ENCODE data around the gene ZCCHC7. TPM values are rescaled to one million over a fixed set of nuclear protein-coding genes. Genes with fewer than 3 reads are reported as not detected.

ZCCHC7 gene
- total RNA-seq, 2 experiments from 2014 or later, result 76.4 to 108 TPM

DNA sequence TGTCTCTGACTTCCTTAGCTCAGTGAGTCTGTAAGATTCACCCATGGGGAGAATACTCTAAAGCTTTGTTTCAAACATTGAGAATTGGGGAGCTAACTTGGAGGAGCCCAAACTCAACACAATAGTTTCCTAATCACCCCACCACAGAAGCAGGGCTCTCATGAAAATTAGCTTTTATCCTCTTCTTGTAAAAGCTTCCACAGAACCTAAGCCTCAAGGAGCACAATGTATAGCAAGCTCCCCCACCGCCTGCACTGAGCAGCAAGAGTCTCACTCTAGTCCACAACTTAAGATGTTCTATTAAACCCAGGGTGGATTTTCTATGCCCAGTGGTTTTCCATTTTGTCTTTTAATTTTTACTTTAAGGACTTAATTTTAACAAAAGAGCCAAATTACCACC, 253.2 kb downstream of the ZCCHC7 start:
- POLR2A ChIA-PET, result interaction anchor here (0.5 to 12.9 kb wide), 32 partner anchors 10 to 1731 kb away, joined by 3 to 298 read pairs (median 5); partner anchors contain the start of genes PAX5 and POLR1E
- Histone ChIP-seq H3K4me3 (ENCODE audit: low read depth, low read length, poor library complexity, severe bottlenecking) (no peak overlapping the region), H3K36me3 (ENCODE audit: insufficient read depth, low read length) (no peaks in the 10 kb centered on the region), H4K20me1 (ENCODE audit: insufficient read depth, low read length) (no peaks in the 10 kb centered on the region), H3K4me2 (ENCODE audit: low read length) (peak overlapping the region; percentile 80), H3K9me2 (ENCODE audit: insufficient read depth, low read length) (no peaks in the 10 kb centered on the region), H3K9me3 (ENCODE audit: low read length) (no peaks in the 10 kb centered on the region), H2AFZ (ENCODE audit: low read length) (peak overlapping the region; percentile 1; the same call in 1 of the 2 replicates), H3K79me2 (ENCODE audit: insufficient read depth, low read depth, low read length) (no peaks in the 10 kb centered on the region; the same call in 1 of the 2 replicates), H3K27ac (ENCODE audit: low read depth, low read length, poor library complexity, severe bottlenecking) (peak overlapping the region; percentile 99), H3K4me1 (ENCODE audit: insufficient read depth, low read length, poor library complexity, severe bottlenecking) (peaks cover 97% of the 10 kb centered on the region)
- CTCF ChIA-PET (ENCODE audit: unreplicated experiment), result interaction anchor here (0.6 to 3.3 kb wide), 7 partner anchors 15 to 501 kb away, joined by 3 to 21 read pairs (median 4); no protein-coding TSS in a partner anchor
- intact Hi-C loops (cut with micrococcal nuclease; ENCODE audit: unreplicated experiment), result loop anchor here (5.0 kb wide), 2 partner anchors 341 to 376 kb away; partner anchors contain the start of gene PAX5
- TF ChIP-seq, protein P1, sequence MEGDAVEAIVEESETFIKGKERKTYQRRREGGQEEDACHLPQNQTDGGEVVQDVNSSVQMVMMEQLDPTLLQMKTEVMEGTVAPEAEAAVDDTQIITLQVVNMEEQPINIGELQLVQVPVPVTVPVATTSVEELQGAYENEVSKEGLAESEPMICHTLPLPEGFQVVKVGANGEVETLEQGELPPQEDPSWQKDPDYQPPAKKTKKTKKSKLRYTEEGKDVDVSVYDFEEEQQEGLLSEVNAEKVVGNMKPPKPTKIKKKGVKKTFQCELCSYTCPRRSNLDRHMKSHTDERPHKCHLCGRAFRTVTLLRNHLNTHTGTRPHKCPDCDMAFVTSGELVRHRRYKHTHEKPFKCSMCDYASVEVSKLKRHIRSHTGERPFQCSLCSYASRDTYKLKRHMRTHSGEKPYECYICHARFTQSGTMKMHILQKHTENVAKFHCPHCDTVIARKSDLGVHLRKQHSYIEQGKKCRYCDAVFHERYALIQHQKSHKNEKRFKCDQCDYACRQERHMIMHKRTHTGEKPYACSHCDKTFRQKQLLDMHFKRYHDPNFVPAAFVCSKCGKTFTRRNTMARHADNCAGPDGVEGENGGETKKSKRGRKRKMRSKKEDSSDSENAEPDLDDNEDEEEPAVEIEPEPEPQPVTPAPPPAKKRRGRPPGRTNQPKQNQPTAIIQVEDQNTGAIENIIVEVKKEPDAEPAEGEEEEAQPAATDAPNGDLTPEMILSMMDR (conservative IDR thresholded peaks at IDR 0.05; ENCODE audit: low read length), result no peak
- no peak for TF ChIP-seq EZH2phosphoT487 (IDR thresholded peaks at IDR 0.05; ENCODE audit: borderline replicate concordance, low read depth, low read length)
- DNase-seq (ENCODE audit: low spot score), result no peak
- no TSS peak for BruUV-seq (replicated peaks)

DNA sequence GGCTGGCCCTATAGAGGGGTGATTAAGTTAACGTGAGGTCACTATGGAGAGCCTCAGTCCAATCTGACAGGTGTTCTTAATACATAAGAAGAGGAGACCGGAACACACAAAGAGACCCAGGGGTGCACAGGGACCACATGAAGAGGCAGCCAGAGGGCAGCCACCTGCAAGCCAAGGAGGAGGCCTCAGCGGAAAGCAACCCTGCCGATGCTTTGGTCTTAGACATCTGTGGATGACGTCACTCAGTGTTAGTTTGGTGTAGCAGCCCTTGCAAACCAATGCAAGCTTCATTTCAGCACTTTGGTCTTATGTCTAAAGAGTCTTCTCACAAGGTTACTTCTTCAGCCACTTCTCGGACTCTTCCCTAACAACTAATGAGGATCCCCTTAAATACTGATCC, 254.5 kb downstream of the ZCCHC7 start:
- Histone ChIP-seq H2AFZ (ENCODE audit: low read length) (no peak overlapping the region), H3K4me2 (ENCODE audit: low read length) (peak overlapping the region; percentile 78), H3K9me2 (ENCODE audit: insufficient read depth, low read length) (no peaks in the 10 kb centered on the region), H3K27ac (ENCODE audit: low read depth, low read length, poor library complexity, severe bottlenecking) (peak overlapping the region; percentile 99), H3K9me3 (ENCODE audit: low read length) (no peaks in the 10 kb centered on the region), H3K79me2 (ENCODE audit: insufficient read depth, low read depth, low read length) (no peaks in the 10 kb centered on the region), H3K36me3 (ENCODE audit: insufficient read depth, low read length) (no peaks in the 10 kb centered on the region), H3K4me3 (ENCODE audit: low read depth, low read length, poor library complexity, severe bottlenecking) (peak overlapping the region; percentile 43), H3K4me1 (ENCODE audit: insufficient read depth, low read length, poor library complexity, severe bottlenecking) (peaks cover 94% of the 10 kb centered on the region), H4K20me1 (ENCODE audit: insufficient read depth, low read length) (no peaks in the 10 kb centered on the region)
- TF ChIP-seq EZH2phosphoT487 (IDR thresholded peaks at IDR 0.05; ENCODE audit: borderline replicate concordance, low read depth, low read length), result no peak
- TF ChIP-seq, protein P1 (conservative IDR thresholded peaks at IDR 0.05; ENCODE audit: low read length), result peak; percentile 67
- ChIA-PET POLR2A (interaction anchor here (0.6 to 12.9 kb wide), 12 partner anchors 12 to 393 kb away, joined by 3 to 298 read pairs (median 13); no protein-coding TSS in a partner anchor), CTCF (ENCODE audit: unreplicated experiment) (interaction anchor here (1.0 to 1.3 kb wide), 2 partner anchors 12 to 17 kb away, joined by 3 read pairs; no protein-coding TSS in a partner anchor)
- intact Hi-C loops (cut with micrococcal nuclease; ENCODE audit: unreplicated experiment), result loop anchor here (1.0 to 5.0 kb wide), 3 partner anchors 11 to 378 kb away; partner anchors contain the start of gene PAX5
- peak; percentile 99 for DNase-seq (ENCODE audit: low spot score)
- no TSS peak for BruUV-seq (replicated peaks)

All from OCI-LY7 (cell line).